ENCODE data around the gene TLK1. TPM values are rescaled to one million over a fixed set of nuclear protein-coding genes. Genes with fewer than 3 reads are reported as not detected.

The TLK1 gene
- total and polyA plus RNA-seq, 4 donors, result 7.7 to 19.6 (median 15.6) TPM

DNA sequence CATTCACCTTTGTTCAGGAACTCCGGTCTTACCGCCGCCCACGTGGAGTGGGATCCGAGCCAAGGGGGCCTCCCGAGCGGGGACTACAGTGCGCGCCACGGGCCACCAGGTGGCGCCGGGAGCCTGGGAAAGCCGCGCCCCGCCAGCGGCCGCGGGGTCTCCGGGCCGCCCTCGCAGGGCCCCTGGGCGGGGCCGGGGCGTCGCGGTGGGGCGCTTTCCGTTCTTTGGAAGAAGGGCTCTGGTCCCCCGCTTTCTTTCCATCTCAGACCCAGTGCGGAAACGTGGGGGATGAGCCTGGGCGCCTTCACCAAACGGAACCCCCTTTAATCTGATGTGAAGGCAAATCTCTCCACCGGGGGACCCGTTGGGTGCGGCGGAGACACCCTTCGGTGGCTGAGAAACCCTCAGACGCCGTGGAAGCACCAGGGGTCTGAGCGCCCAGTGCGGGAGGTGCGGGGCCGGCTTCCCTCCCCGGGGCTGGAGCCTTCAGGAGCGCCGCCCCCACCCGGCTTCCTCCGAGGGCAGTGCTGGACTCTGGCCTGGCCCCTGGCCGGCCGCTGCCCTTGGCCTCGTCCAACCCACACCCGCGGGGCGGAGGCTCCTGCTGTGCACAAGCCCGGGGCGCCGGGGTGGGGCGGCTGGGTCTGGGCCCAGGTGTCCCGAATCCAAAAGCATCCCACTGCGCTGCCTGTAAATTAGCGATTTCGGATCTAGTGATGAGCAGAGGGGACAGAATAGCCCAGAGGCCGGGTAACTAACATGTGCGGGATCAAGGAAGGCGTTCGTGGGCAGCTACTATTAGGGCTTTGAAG, 187.0 kb downstream of the TLK1 start:
- peak overlapping the region; percentile 60 to 83 for H3K27ac ChIP-seq (ENCODE audit: low read depth in 1 of 2, low read length in 2 of 2)
- TF ChIP-seq GABPA (IDR thresholded peaks at IDR 0.05 in 1 of 2, conservative IDR thresholded peaks at IDR 0.05 in 1 of 2), result no peak
- no peak for TF ChIP-seq YY1 (IDR thresholded peaks at IDR 0.05)
- TF ChIP-seq JUND (IDR thresholded peaks at IDR 0.05), result no peak
- peak; percentile 38 to 52 for TF ChIP-seq RXRA (IDR thresholded peaks at IDR 0.05)
- TF ChIP-seq RAD21 (IDR thresholded peaks at IDR 0.05), result peak; percentile 71 to 80
- TF ChIP-seq FOXA2 (IDR thresholded peaks at IDR 0.05), result no peak
- no peak for TF ChIP-seq NR2F2 (IDR thresholded peaks at IDR 0.05)
- TF ChIP-seq HNF4G (IDR thresholded peaks at IDR 0.05), result peak; percentile 64
- peak; percentile 55 to 72 for TF ChIP-seq EGR1 (IDR thresholded peaks at IDR 0.05; ENCODE audit: low read depth in 2 of 2)
- no peak for TF ChIP-seq TAF1 (conservative IDR thresholded peaks at IDR 0.05)
- TF ChIP-seq, protein P1, sequence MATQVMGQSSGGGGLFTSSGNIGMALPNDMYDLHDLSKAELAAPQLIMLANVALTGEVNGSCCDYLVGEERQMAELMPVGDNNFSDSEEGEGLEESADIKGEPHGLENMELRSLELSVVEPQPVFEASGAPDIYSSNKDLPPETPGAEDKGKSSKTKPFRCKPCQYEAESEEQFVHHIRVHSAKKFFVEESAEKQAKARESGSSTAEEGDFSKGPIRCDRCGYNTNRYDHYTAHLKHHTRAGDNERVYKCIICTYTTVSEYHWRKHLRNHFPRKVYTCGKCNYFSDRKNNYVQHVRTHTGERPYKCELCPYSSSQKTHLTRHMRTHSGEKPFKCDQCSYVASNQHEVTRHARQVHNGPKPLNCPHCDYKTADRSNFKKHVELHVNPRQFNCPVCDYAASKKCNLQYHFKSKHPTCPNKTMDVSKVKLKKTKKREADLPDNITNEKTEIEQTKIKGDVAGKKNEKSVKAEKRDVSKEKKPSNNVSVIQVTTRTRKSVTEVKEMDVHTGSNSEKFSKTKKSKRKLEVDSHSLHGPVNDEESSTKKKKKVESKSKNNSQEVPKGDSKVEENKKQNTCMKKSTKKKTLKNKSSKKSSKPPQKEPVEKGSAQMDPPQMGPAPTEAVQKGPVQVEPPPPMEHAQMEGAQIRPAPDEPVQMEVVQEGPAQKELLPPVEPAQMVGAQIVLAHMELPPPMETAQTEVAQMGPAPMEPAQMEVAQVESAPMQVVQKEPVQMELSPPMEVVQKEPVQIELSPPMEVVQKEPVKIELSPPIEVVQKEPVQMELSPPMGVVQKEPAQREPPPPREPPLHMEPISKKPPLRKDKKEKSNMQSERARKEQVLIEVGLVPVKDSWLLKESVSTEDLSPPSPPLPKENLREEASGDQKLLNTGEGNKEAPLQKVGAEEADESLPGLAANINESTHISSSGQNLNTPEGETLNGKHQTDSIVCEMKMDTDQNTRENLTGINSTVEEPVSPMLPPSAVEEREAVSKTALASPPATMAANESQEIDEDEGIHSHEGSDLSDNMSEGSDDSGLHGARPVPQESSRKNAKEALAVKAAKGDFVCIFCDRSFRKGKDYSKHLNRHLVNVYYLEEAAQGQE (IDR thresholded peaks at IDR 0.05), result peak; percentile 62
- TF ChIP-seq, protein P2, sequence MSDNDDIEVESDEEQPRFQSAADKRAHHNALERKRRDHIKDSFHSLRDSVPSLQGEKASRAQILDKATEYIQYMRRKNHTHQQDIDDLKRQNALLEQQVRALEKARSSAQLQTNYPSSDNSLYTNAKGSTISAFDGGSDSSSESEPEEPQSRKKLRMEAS (IDR thresholded peaks at IDR 0.05), result peak; percentile 66
- TF ChIP-seq SP1 (IDR thresholded peaks at IDR 0.05), result peak; percentile 88
- TF ChIP-seq, protein P3, sequence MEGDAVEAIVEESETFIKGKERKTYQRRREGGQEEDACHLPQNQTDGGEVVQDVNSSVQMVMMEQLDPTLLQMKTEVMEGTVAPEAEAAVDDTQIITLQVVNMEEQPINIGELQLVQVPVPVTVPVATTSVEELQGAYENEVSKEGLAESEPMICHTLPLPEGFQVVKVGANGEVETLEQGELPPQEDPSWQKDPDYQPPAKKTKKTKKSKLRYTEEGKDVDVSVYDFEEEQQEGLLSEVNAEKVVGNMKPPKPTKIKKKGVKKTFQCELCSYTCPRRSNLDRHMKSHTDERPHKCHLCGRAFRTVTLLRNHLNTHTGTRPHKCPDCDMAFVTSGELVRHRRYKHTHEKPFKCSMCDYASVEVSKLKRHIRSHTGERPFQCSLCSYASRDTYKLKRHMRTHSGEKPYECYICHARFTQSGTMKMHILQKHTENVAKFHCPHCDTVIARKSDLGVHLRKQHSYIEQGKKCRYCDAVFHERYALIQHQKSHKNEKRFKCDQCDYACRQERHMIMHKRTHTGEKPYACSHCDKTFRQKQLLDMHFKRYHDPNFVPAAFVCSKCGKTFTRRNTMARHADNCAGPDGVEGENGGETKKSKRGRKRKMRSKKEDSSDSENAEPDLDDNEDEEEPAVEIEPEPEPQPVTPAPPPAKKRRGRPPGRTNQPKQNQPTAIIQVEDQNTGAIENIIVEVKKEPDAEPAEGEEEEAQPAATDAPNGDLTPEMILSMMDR (IDR thresholded peaks at IDR 0.05; ENCODE audit: low read depth, low read length, missing input control), result peak; percentile 98
- TF ChIP-seq FOXA1 (IDR thresholded peaks at IDR 0.05), result no peak
- TF ChIP-seq HNF4A (conservative IDR thresholded peaks at IDR 0.05), result peak; percentile 83 to 85
- TF ChIP-seq, protein P4, sequence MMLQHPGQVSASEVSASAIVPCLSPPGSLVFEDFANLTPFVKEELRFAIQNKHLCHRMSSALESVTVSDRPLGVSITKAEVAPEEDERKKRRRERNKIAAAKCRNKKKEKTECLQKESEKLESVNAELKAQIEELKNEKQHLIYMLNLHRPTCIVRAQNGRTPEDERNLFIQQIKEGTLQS (IDR thresholded peaks at IDR 0.05), result no peak
- TF ChIP-seq, protein P5, sequence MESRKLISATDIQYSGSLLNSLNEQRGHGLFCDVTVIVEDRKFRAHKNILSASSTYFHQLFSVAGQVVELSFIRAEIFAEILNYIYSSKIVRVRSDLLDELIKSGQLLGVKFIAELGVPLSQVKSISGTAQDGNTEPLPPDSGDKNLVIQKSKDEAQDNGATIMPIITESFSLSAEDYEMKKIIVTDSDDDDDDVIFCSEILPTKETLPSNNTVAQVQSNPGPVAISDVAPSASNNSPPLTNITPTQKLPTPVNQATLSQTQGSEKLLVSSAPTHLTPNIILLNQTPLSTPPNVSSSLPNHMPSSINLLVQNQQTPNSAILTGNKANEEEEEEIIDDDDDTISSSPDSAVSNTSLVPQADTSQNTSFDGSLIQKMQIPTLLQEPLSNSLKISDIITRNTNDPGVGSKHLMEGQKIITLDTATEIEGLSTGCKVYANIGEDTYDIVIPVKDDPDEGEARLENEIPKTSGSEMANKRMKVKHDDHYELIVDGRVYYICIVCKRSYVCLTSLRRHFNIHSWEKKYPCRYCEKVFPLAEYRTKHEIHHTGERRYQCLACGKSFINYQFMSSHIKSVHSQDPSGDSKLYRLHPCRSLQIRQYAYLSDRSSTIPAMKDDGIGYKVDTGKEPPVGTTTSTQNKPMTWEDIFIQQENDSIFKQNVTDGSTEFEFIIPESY (IDR thresholded peaks at IDR 0.05), result no peak

More for the DNA sequence above, 187.0 kb downstream of the TLK1 start:
- WGBS, result 6% methylated on average over 67 of the region's 67 CpGs
- H3K9ac ChIP-seq (ENCODE audit: low read depth in 1 of 2, low read length in 2 of 2), result no peak overlapping the region
- DNase-seq (ENCODE audit: low spot score), result peak; percentile 87
- no peaks in the 10 kb centered on the region for H3K9me3 ChIP-seq (ENCODE audit: control insufficient read depth in 4 of 4, low read length in 3 of 4)
- no peaks in the 10 kb centered on the region for H3K36me3 ChIP-seq (ENCODE audit: control insufficient read depth in 4 of 4, insufficient read depth in 3 of 4, low read depth in 1 of 4, low read length in 3 of 4)
- H3K4me3 ChIP-seq (ENCODE audit: low read depth in 1 of 3, low read length in 3 of 3), result peak overlapping the region; percentile 63 to 89 (median 79)
- no peaks in the 10 kb centered on the region for H3K27me3 ChIP-seq (ENCODE audit: control insufficient read depth in 4 of 4, insufficient read depth in 4 of 4, low read length in 3 of 4)
- H3K4me1 ChIP-seq (ENCODE audit: control insufficient read depth in 4 of 4, insufficient read depth in 4 of 4, low read length in 3 of 4), result peaks cover 6 to 28% (median 19%) of the 10 kb centered on the region in 4 donors
